DOHH2 (cell line): ENCODE measurements around the gene DPYD.

Source experiments
- H3F3A ChIP-seq: fragments of 200-600 bp; sonication (generic), shearing (Covaris generic); 2 replicates; pipeline ENCODE4 v1.6.0; 2016; ENCODE audit warnings: antibody characterized with exemption, mild to moderate bottlenecking; ENCODE audit not compliant: control insufficient read depth, insufficient read depth
- H3K27ac ChIP-seq: fragments of 200-600 bp; sonication (generic); 2 replicates; pipeline ENCODE4 v1.5.1; 2014; ENCODE audit warnings: low read depth, mild to moderate bottlenecking, low read length, moderate library complexity
- H3K27me3 ChIP-seq: fragments of 200-600 bp; sonication (generic); 2 replicates; pipeline ENCODE4 v1.6.1; 2014; ENCODE audit warnings: mild to moderate bottlenecking, low read length, mixed read lengths; ENCODE audit not compliant: control insufficient read depth
- H3K36me3 ChIP-seq: fragments of 200-600 bp; sonication (generic); 2 replicates; pipeline ENCODE4 v1.6.1; 2014; ENCODE audit warnings: mild to moderate bottlenecking, low read length, moderate library complexity, mixed read lengths; ENCODE audit not compliant: control insufficient read depth
- H3K4me1 ChIP-seq: fragments of 200-600 bp; sonication (generic); 2 replicates; pipeline ENCODE4 v1.6.1; 2014; ENCODE audit warnings: mild to moderate bottlenecking, low read length, mixed read lengths; ENCODE audit not compliant: control insufficient read depth
- H3K4me2 ChIP-seq: fragments of 200-600 bp; sonication (generic); 2 replicates; pipeline ENCODE4 v1.6.0; 2014; ENCODE audit warnings: mild to moderate bottlenecking, low read length, moderate library complexity
- H3K4me3 ChIP-seq: fragments of 200-600 bp; sonication (generic); 2 replicates; pipeline ENCODE4 v1.5.1; 2014; ENCODE audit warnings: mild to moderate bottlenecking, low read length, mixed read lengths
- H3K79me2 ChIP-seq: fragments of 200-600 bp; sonication (generic); 2 replicates; pipeline ENCODE4 v1.6.1; 2014; ENCODE audit warnings: mild to moderate bottlenecking, low read length, mixed read lengths; ENCODE audit not compliant: control insufficient read depth
- H3K9me2 ChIP-seq: fragments of 200-600 bp; sonication (generic); replicated peaks from 2 replicates; pipeline ENCODE4 v1.6.1; 2014; ENCODE audit warnings: mild to moderate bottlenecking, low read length, mixed read lengths; ENCODE audit not compliant: control insufficient read depth
- H3K9me3 ChIP-seq: fragments of 200-600 bp; sonication (generic); 2 replicates; pipeline ENCODE4 v1.6.1; 2014; ENCODE audit warnings: antibody characterized with exemption, low read length, mixed read lengths; ENCODE audit not compliant: control insufficient read depth, insufficient read depth
- H4K20me1 ChIP-seq: fragments of 200-600 bp; sonication (generic); 2 replicates; pipeline ENCODE4 v1.6.0; 2014; ENCODE audit warnings: low read depth, mild to moderate bottlenecking, antibody characterized with exemption, low read length, moderate library complexity; ENCODE audit not compliant: control insufficient read depth, insufficient read depth
- CTCF ChIP-seq: fragments of 200-600 bp; sonication (generic); IDR thresholded peaks from one replicate; pipeline ENCODE4 v1.5.1; 2014; ENCODE audit warnings: antibody characterized with exemption, mild to moderate bottlenecking, low read depth, low read length; ENCODE audit not compliant: poor library complexity, severe bottlenecking
- EZH2phosphoT487 ChIP-seq: fragments of 200-600 bp; sonication (generic); IDR thresholded peaks from 2 replicates; pipeline ENCODE4 v1.6.1; 2017; ENCODE audit warnings: borderline replicate concordance, mild to moderate bottlenecking, antibody characterized with exemption, low read length, moderate library complexity, mixed read lengths

DPYD gene

GRCh38 chr1:97781762-97782337 is 139.0 kb downstream of the DPYD start:
- TF ChIP-seq CTCF (no peak), EZH2phosphoT487 (no peak)
- Histone ChIP-seq H3K36me3 (no peaks in the 10 kb centered on the region), H3K9me2 (no peaks in the 10 kb centered on the region), H3K27me3 (no peaks in the 10 kb centered on the region), H3K4me3 (no peak overlapping the region), H3F3A (no peaks in the 10 kb centered on the region), H4K20me1 (no peaks in the 10 kb centered on the region), H3K4me1 (no peaks in the 10 kb centered on the region), H3K4me2 (no peak overlapping the region), H3K27ac (no peak overlapping the region), H3K79me2 (no peaks in the 10 kb centered on the region), H3K9me3 (no peaks in the 10 kb centered on the region)

DNA sequence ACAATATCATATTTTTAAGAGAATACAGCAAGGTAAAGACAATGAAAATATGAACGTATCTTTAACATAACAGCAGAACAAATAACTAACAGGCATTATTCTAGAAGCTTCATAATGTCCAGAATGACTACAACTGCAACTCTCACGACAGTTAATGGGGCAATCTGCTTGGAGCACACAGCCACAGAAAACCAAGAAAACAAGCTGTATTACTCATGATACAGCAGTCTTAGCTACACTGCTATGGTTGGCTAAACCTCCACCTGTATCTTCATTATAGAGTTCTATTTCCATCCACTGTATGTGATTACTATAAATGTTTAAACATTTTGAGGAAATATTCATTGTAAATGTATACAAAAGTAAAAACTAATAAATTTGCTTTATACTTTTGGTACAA is 139.9 kb downstream of the DPYD start:
- Histone ChIP-seq H3K9me3 (no peaks in the 10 kb centered on the region), H3K27ac (no peak overlapping the region), H3K4me3 (no peak overlapping the region), H3K9me2 (no peaks in the 10 kb centered on the region), H4K20me1 (no peaks in the 10 kb centered on the region), H3K79me2 (no peaks in the 10 kb centered on the region), H3K27me3 (no peaks in the 10 kb centered on the region), H3F3A (no peaks in the 10 kb centered on the region), H3K36me3 (no peaks in the 10 kb centered on the region), H3K4me1 (no peaks in the 10 kb centered on the region), H3K4me2 (no peak overlapping the region)
- TF ChIP-seq CTCF: no peak
- no peak for TF ChIP-seq EZH2phosphoT487

GRCh38 chr1:97778718-97779117 is 142.1 kb downstream of the DPYD start:
- Histone ChIP-seq H3K9me2 (no peaks in the 10 kb centered on the region), H3K4me3 (no peak overlapping the region), H3K4me2 (no peak overlapping the region), H3K36me3 (no peaks in the 10 kb centered on the region), H3F3A (no peaks in the 10 kb centered on the region), H3K27me3 (no peaks in the 10 kb centered on the region), H3K9me3 (no peaks in the 10 kb centered on the region), H3K27ac (no peak overlapping the region), H3K79me2 (no peaks in the 10 kb centered on the region), H3K4me1 (no peaks in the 10 kb centered on the region), H4K20me1 (no peaks in the 10 kb centered on the region)
- TF ChIP-seq CTCF (no peak), EZH2phosphoT487 (no peak)

DNA sequence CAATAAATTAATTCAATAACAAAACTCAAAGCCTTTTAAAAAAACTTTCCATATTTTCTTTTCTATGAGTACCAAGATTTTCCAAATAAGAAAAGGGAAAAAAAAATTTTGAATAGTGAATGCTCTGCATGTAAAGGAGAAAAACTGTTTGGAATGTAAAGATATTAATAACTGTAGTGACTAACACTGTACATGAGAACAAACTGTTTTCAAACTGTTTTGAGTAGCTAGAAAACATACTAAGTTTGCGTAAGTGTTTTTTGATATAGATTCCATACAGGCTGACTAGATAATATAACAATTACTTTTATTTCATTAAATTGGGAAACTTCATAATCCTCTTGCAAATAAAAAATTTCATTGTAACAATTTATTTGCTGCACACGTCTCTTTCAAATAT is 150.5 kb downstream of the DPYD start:
- no peaks in the 10 kb centered on the region for H4K20me1 ChIP-seq
- no peaks in the 10 kb centered on the region for H3K36me3 ChIP-seq
- no peaks in the 10 kb centered on the region for H3K4me1 ChIP-seq

More for the DNA sequence above, 150.5 kb downstream of the DPYD start:
- Histone ChIP-seq H3K9me2 (no peaks in the 10 kb centered on the region), H3F3A (no peaks in the 10 kb centered on the region), H3K27me3 (no peaks in the 10 kb centered on the region), H3K4me2 (no peak overlapping the region), H3K4me3 (no peak overlapping the region), H3K9me3 (no peaks in the 10 kb centered on the region), H3K79me2 (no peaks in the 10 kb centered on the region), H3K27ac (no peak overlapping the region)
- TF ChIP-seq CTCF: no peak
- no peak for TF ChIP-seq EZH2phosphoT487
